SIG-M5 treated with dmso at 0.1 percent for 504 hours (cell line): ENCODE data around the gene NDUFAF2.
"Not testable (repeated sequence)": the region's sequence is repeated elsewhere in the genome, so short reads cannot be mapped to it uniquely, and the experiment has no call there.

ENCODE experiments used
- DNase-seq: peaks from one replicate; lab custom pipeline; 2025; ENCODE audit not compliant: unreplicated experiment; lab: John Stamatoyannopoulos, UW

Gene NDUFAF2

DNA sequence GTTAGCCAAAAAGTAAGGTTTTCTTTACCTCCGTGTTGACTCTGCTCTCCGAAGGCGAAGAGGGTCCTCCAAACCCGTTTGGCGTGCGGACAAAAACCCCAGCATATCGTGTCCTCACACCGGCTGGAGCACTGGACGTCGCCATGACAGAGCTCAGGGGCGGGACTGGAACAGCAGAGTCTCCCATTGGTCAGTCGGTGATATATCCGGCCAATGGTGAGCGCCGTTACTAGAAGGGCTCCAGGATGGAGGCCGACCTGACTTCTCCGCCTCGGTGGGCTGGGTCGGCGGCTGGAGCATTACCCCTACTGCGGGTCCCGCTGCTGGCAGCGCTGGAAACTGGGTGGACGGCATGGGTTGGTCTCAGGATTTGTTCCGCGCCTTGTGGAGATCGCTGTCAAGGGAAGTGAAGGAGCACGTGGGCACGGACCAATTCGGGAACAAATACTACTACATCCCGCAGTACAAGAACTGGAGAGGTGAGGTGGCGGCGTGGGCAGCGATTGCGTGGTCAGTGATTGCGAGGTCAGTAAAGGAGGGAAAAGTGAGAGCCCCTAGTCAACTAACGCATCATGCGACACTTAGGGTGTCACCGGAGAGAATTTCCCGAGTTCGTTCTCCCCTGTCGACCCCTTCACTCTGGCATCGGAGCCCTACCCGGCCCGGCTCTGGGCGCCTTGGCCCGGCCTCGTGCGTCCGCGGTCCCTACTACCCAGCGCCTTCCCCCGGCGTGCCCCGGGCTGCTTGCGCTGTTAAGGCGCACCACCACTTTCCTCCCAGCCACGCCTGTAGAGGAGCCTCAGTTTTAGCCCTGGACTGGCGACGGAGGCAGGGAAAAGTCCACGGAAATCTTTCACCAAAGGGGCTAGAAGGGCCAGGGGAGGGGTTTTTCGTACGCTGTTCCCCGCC lies at the start of gene NDUFAF2, which contains the start of gene ERCC8:
NDUFAF2 (plus strand) TSS at position 302 of the 909 bp plus-strand sequence; CDS start at position 353, 51 bp downstream.
ERCC8 (minus strand) TSS at position 167 of the 909 bp plus-strand sequence; CDS start at position 105, 62 bp downstream.
- DNase-seq = peak; percentile 95

DNA sequence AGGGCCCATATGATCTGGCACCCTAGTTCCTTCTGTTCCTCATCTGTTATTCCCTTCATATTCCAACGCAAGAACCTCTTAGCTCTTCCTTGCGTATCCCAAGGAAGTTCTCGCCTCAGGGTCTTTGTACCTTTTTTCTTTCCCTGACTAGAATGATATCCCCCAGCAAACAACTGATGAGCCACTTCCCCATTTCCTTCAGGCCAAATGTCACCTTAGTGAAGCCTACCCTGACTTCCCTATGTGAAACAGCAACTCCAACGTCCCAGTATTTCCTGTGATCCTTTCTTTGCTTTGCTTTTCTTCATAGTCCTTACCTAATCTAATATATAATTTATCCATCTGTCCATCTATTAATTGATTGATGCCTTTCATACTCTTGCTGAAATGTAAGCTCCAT lies 48.0 kb upstream of the NDUFAF2 start:
- DNase-seq = no peak

DNA sequence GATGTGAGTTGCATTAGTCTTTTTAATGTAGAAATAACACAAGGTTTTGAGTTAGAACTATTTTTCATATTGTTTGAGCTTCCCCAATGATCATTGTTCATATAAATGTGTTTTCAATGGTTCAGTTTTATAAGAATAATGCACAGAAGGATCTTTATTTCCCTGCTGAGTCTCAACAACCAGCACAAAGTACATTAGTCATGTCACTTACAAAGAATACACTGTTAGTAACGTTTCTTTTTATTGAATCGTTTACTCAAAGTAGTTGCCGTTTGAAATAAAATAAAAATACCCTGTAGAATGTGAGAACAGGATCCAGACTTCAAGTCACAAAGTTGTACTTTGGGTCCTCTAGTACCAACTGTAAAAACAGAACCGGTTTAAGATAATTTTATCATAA lies 41.6 kb upstream of the NDUFAF2 start:
- no peak for DNase-seq

DNA sequence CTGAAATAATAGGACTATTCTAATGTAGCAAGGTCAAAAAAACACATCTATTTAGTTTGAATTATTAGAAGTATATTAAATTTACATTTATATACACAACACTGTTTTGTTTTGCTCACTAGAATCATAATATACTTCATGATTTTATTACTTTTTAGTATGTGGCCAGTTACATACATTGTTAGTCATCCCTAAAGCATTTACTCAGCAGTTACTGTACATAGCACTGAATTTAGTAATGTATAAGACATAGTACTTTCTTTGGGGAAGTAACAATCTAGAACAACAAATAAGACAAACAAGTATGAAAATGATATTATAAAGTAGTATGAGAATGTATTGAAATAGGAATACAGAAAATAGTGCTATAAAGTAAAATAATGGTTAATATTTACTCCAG lies 28.4 kb upstream of the NDUFAF2 start:
- DNase-seq = no peak

- no peak for DNase-seq
These were observed 26.5 kb upstream of the NDUFAF2 start for GRCh38 chr5:60918466-60918865.

DNA sequence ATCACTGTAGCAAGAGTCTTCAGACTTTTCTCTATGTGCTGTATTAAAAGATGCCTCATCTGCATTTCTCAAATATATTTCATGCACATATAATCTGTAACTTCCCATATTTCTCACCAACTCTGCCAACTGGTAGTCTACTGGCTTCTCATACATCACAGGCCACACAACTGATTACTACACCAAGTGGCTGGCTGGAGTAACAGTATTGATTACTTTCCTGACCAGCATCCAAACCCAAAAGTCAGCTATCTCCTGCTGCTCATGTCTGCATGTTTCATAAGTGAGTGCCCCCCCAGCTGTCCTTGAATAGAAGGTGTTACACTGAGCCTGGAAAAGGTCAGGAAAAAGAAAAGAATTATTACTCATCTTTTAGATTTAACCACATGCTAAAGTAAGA lies 17.6 kb upstream of the NDUFAF2 start:
- DNase-seq = no peak

DNA sequence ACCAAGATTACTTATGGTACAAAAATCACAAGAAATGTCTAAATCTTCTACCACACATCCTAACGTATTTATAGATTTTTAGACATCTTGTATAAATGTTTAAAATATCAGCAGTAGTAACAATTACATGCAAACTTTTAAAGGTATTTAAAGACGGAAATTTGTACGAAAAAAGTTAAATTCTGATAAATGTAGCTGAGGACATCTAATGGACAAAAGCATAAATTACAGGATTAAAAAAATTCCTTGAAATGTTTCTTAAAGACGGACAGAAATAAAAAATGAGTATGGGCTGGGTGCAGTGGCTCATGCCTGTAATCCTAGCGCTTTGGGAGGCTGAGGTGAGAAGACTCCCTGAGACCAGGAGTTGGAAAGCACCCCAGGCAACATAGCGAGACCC lies 16.0 kb upstream of the NDUFAF2 start:
- no peak for DNase-seq

- DNase-seq = peak; percentile 72
These were observed 1.4 kb upstream of the NDUFAF2 start for GRCh38 chr5:60943624-60944023.

- peak; percentile 50 for DNase-seq
These were observed 795 bp downstream of the NDUFAF2 start for GRCh38 chr5:60945813-60946187.

GRCh38 chr5:60948738-60949137 lies 3.7 kb downstream of the NDUFAF2 start:
- DNase-seq = no peak

DNA sequence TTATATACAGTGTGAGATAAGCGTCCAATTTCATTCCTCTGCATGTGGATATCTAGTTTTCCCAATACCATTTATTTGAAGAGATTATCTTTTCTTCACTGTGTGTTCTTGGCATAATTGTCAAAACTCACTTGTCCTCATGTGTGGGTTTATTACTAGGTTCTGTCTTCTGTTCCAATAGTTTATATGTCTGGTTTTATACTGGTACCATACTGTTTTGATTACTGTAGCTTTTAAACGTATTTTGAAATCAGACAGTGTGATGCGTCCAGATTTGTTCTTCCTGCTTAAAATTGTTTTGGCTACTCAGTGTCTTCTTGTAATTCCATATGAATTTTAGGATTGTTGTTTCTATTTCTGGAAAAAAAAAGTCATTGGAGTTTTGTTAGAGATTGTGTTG lies 10.2 kb downstream of the NDUFAF2 start:
- no peak for DNase-seq

DNA sequence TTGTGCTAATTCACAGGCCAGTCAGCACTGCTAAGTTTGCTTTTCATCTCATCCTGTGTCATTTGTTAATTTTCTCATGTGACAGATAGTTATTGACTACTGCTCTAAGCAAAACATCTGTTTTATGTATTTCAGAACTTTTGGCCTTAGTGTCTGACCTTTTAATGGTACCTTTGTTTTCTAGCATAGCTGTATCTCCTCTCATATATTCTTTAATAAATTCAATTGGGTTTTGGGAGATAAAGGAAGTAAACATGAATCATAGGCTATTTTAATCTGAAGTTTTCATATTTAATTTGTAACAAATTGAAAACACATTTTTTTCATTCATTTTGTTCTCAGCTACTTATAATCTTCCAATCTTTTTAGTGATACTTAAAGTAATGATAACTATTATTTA lies 13.1 kb downstream of the NDUFAF2 start:
- no peak for DNase-seq

GRCh38 chr5:60958712-60959111 lies 13.7 kb downstream of the NDUFAF2 start:
- DNase-seq = no peak

- peak; percentile 23 for DNase-seq
These were observed 14.2 kb downstream of the NDUFAF2 start for GRCh38 chr5:60959156-60959555.

- DNase-seq = peak; percentile 11
These were observed 15.6 kb downstream of the NDUFAF2 start for GRCh38 chr5:60960591-60960990.

DNA sequence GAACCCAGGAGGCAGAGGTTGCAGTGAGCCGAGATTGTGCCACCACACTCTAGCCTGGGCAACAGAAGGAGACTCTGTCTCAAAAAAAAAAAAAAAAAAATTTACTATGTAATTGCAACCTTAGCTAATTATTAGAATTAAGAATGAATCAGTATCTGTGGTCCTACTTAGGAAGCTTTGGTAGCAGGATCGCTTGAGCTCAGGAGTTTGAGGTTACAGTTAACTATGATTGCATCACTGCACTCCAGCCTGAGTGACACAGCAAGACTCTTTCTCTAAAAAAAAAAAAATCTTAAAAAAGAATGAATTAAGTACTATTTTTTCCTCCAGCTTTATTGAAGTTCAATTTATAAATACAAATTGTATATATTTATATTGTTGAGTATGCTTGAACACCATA lies 16.7 kb downstream of the NDUFAF2 start:
- peak; percentile 71 for DNase-seq

- no peak for DNase-seq
These were observed 27.2 kb downstream of the NDUFAF2 start for GRCh38 chr5:60972231-60972630.

- no peak for DNase-seq
These were observed 33.1 kb downstream of the NDUFAF2 start for GRCh38 chr5:60977956-60978737.

GRCh38 chr5:60978968-60979367 lies 34.0 kb downstream of the NDUFAF2 start:
- no peak for DNase-seq

- no peak for DNase-seq
These were observed 35.5 kb downstream of the NDUFAF2 start for GRCh38 chr5:60980511-60980910.

DNA sequence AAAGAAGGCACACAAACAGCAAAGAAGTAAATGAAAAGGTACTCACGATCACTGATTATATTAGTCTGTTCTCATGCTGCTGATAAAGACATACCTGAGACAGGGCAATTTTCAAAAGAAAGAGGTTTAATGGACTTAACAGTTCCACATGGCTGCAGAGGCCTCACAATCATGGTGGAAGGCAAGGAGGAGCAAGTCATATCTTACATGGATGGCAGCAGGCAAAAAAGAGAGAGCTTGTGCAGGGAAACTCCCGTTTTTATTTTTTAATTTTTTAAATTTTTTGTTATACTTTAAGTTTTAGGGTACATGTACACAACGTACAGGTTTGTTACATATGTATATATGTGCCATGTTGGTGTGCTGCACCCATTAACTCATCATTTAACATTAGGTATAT lies 37.1 kb downstream of the NDUFAF2 start:
- DNase-seq = not testable (repeated sequence)

GRCh38 chr5:60989790-60990189 lies 44.8 kb downstream of the NDUFAF2 start:
- no peak for DNase-seq
